HepG2 (cell line): ENCODE measurements around the gene ERBB4. TPM values are rescaled to one million over a fixed set of nuclear protein-coding genes. Genes with fewer than 3 reads are reported as not detected.

ENCODE experiments used
- ATAC-seq: fragments of 200-7000 bp; cut with Tn5 transposase; 3 replicates; pipeline ENCODE4 v1.9.1; 2020; ENCODE audit warnings: mild to moderate bottlenecking, moderate library complexity
- BruUV-seq: library from RNA; stranded (reverse); fragments of 400-500 nt; replicated peaks from 2 replicates; lab custom pipeline; 2021; lab: Mats Ljungman, UMichigan
- CTCF ChIA-PET: fragments of 300-600 bp; formaldehyde crosslinking; extraction: SDS; loops from one replicate; lab custom pipeline; 2021; ENCODE audit warnings: low total read pairs, inconsistent platforms, low intra/inter-chr PET ratio; lab: Yijun Ruan, JAX
- POLR2A ChIA-PET: fragments of 350-600 bp; sonication (Branson Sonifier 250); formaldehyde crosslinking; loops from one replicate; lab custom pipeline; 2020; ENCODE audit warnings: antibody characterized with exemption, inconsistent platforms; lab: Yijun Ruan, JAX
- DNase-seq: peaks from one replicate; pipeline ENCODE4 v3.0.0-alpha.2; 2015; ENCODE audit warnings: low spot score
- FAIRE-seq: peaks from 3 replicates; lab custom pipeline; 2011; peaks lifted over from hg19 to GRCh38; lab: Jason Lieb, UNC
- H2AFZ ChIP-seq: one replicate; pipeline ENCODE4 v1.6.1; 2011; ENCODE audit warnings: low read length, inconsistent platforms
- H3K27ac ChIP-seq: fragments of 300-600 bp; 3 replicates; pipeline ENCODE4 v1.8.0; 2011; ENCODE audit warnings: mixed run types, mild to moderate bottlenecking, mixed read lengths, low read length, inconsistent platforms; ENCODE audit not compliant: insufficient read depth; ENCODE audit errors: extremely low read length
- H3K27me3 ChIP-seq, 2 experiments: fragments of 200-600 bp in 1 of 2; 2 replicates in 1 of 2; 3 replicates in 1 of 2; pipeline versions ENCODE4 v1.6.0 to v1.8.0; 2011; ENCODE audit warnings: low read length in 2 of 2, mild to moderate bottlenecking in 2 of 2, moderate library complexity in 2 of 2, inconsistent platforms in 1 of 2; ENCODE audit not compliant: insufficient read depth in 2 of 2, control insufficient read depth in 1 of 2
- H3K36me3 ChIP-seq, 2 experiments: fragments of 200-600 bp in 1 of 2; replicated peaks in 1 of 2; 2 replicates in 1 of 2; 3 replicates in 1 of 2; pipeline versions ENCODE4 v1.5.1 to v1.8.0; 2011; ENCODE audit warnings: low read length in 2 of 2, inconsistent platforms in 1 of 2; ENCODE audit not compliant: insufficient read depth in 2 of 2, control insufficient read depth in 1 of 2
- H3K4me1 ChIP-seq: 2 replicates; pipeline ENCODE4 v1.5.1; 2012; ENCODE audit warnings: low read length, inconsistent platforms; ENCODE audit not compliant: insufficient read depth
- H3K4me2 ChIP-seq: 2 replicates; pipeline ENCODE4 v1.6.0; 2011; ENCODE audit warnings: low read depth, low read length, inconsistent platforms
- H3K4me3 ChIP-seq, 3 experiments: fragments of 200-600 bp in 1 of 3; sonication (generic), shearing (Covaris generic) in 1 of 3; replicated peaks in 1 of 3; 2 replicates each; pipeline ENCODE4 v1.5.1; 2011 to 2016; ENCODE audit warnings: low read length in 3 of 3, inconsistent platforms in 2 of 3, low read depth in 2 of 3, mild to moderate bottlenecking in 2 of 3, control low read depth in 1 of 3, mixed read lengths in 1 of 3; ENCODE audit not compliant: insufficient read depth in 1 of 3
- H3K79me2 ChIP-seq: one replicate; pipeline ENCODE4 v1.6.1; 2011; ENCODE audit warnings: low read length, inconsistent platforms; ENCODE audit not compliant: insufficient read depth
- H3K9ac ChIP-seq: 2 replicates; pipeline ENCODE4 v1.6.0; 2011; ENCODE audit warnings: mild to moderate bottlenecking, low read depth, low read length, inconsistent platforms; ENCODE audit not compliant: insufficient read depth
- H3K9me3 ChIP-seq: 2 replicates; pipeline ENCODE4 v1.5.1; 2012; ENCODE audit warnings: mild to moderate bottlenecking, low read length
- H4K20me1 ChIP-seq: 2 replicates; pipeline ENCODE4 v1.6.0; 2011; ENCODE audit warnings: inconsistent platforms, mild to moderate bottlenecking, low read length, moderate library complexity; ENCODE audit not compliant: insufficient read depth
- CHD4 ChIP-seq: fragments of 200-600 bp; sonication (generic); IDR thresholded peaks from 2 replicates; pipeline ENCODE4 v1.7.0; 2017; ENCODE audit warnings: mild to moderate bottlenecking, low read length, borderline replicate concordance
- KLF9 ChIP-seq: IDR thresholded peaks from 2 replicates; pipeline ENCODE4 v1.6.1; 2016; ENCODE audit warnings: low read depth
- SNAPC2 ChIP-seq: sonication (generic); formaldehyde crosslinking; IDR thresholded peaks from 2 replicates; pipeline ENCODE4 v1.8.1; 2022; ENCODE audit warnings: mild to moderate bottlenecking, missing genetic modification reagents
- ZFP82 ChIP-seq: sonication (generic); formaldehyde crosslinking; IDR thresholded peaks from 2 replicates; pipeline ENCODE4 v1.5.1; 2020; ENCODE audit warnings: mild to moderate bottlenecking, missing genetic modification reagents, borderline replicate concordance
- ZNF138 ChIP-seq: sonication (generic); formaldehyde crosslinking; IDR thresholded peaks from 2 replicates; pipeline ENCODE4 v1.5.0; 2020; ENCODE audit warnings: mild to moderate bottlenecking, low read depth, missing genetic modification reagents
- WGBS: methylation state at CpG from one replicate; pipeline ENCODE4 v1.1.6; 2017; ENCODE audit warnings: low lambda C conversion rate; 5-methylcytosine and 5-hydroxymethylcytosine counted together
- in situ Hi-C: cut with HindIII; loops from 2 replicates; pipeline ENCODE4 v1.10.0; 2017; ENCODE audit warnings: low pct_unique_long_range_greater_than_20kb; ENCODE audit not compliant: extremely low pct_ligation_motif_present
- intact Hi-C: fragments of 100-400 bp; cut with micrococcal nuclease; formaldehyde crosslinking; loops from one replicate; pipeline ENCODE4 v1.10.0; 2022; ENCODE audit not compliant: unreplicated experiment
- polyA plus RNA-seq, 8 experiments: library from polyadenylated mRNA; depleted of rRNA in 3 of 8; stranded (reverse) in 7 of 8; unstranded in 1 of 8; fragments of >200 nt; fragmentation: Illumina TruSeq in 4 of 8; extraction: Trizol in 4 of 8; gene quantifications; 2 replicates each; pipeline versions ENCODE4 v1.2.1 to v1.2.3, GENCODE V29; 2011 to 2016; ENCODE audit warnings: low read depth in 4 of 8, missing spikeins in 1 of 8, mixed read lengths in 1 of 8; ENCODE audit not compliant: insufficient read depth in 1 of 8
- total RNA-seq, 5 experiments: library from RNA; depleted of rRNA; stranded (reverse); fragments of >200 nt; fragmentation: Illumina TruSeq; extraction: Trizol; gene quantifications; 2 replicates each; pipeline ENCODE4 v1.2.3, GENCODE V29; 2016; ENCODE audit warnings: low read depth in 1 of 5
- TF ChIP-seq, protein P1 (sequence below): sonication (generic); formaldehyde crosslinking; IDR thresholded peaks from 2 replicates; pipeline ENCODE4 v1.9.0; 2021; ENCODE audit warnings: mild to moderate bottlenecking, missing genetic modification reagents
- TF ChIP-seq, protein P2 (sequence below): sonication (generic); formaldehyde crosslinking; IDR thresholded peaks from 2 replicates; pipeline ENCODE4 v1.8.0; 2022; ENCODE audit warnings: missing genetic modification reagents, mild to moderate bottlenecking, moderate library complexity, borderline replicate concordance
- TF ChIP-seq, protein P3 (sequence below): sonication (generic); formaldehyde crosslinking; IDR thresholded peaks from 2 replicates; pipeline ENCODE4 v1.4.0; 2020; ENCODE audit warnings: mild to moderate bottlenecking, low read depth, missing genetic modification reagents

Gene ERBB4
- total and polyA plus RNA-seq, 2 of the 13 experiments (the other 11 are each of a cell fraction or from before 2014, with no cell fraction given), result not detected

DNA sequence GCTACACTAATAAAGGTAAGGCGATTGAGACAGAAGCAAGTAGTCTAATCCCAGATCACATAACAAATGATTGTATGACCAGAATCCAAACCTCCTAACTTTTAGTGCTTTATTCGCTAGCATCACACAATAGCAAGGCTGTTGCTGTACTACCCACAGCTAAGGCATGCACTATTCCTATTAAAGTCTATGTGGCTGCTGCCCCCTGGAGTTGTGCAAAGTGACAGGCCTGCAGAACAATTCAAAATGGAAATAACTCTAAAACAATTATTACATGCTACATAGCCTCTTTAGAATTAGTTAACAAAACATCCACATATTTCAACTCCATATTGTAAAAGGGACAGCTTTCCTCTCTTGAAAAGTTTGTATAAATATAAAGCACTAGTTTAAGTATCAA, 6.0 kb downstream of the ERBB4 start:
- no peak for ATAC-seq
- Histone ChIP-seq H3K36me3 (no peaks in the 10 kb centered on the region), H3K4me1 (peaks cover 7% of the 10 kb centered on the region), H3K4me3 (no peak overlapping the region), H3K4me2 (no peak overlapping the region), H3K79me2 (no peaks in the 10 kb centered on the region), H3K9ac (no peak overlapping the region), H4K20me1 (no peaks in the 10 kb centered on the region), H3K27ac (no peak overlapping the region), H2AFZ (no peak overlapping the region), H3K27me3 (peaks cover 3 to 20% of the 10 kb centered on the region in 2 experiments; a peak in 4 of 5 replicates), H3K9me3 (no peaks in the 10 kb centered on the region)
- intact Hi-C loops, result no loop called here
- no peak for DNase-seq
- ChIA-PET CTCF (no interaction called here), POLR2A (no interaction called here)
- FAIRE-seq, result no peak
- BruUV-seq, result no TSS peak
- 9% methylated on average over 2 of the region's 2 CpGs for WGBS
- in situ Hi-C loops, result no loop called here
- no peak for TF ChIP-seq CHD4
- no peak for TF ChIP-seq ZNF138 (CRISPR knock-in tag)
- no peak for TF ChIP-seq SNAPC2 (CRISPR knock-in tag)
- TF ChIP-seq KLF9 (CRISPR knock-in tag), result no peak
- TF ChIP-seq, protein P1, sequence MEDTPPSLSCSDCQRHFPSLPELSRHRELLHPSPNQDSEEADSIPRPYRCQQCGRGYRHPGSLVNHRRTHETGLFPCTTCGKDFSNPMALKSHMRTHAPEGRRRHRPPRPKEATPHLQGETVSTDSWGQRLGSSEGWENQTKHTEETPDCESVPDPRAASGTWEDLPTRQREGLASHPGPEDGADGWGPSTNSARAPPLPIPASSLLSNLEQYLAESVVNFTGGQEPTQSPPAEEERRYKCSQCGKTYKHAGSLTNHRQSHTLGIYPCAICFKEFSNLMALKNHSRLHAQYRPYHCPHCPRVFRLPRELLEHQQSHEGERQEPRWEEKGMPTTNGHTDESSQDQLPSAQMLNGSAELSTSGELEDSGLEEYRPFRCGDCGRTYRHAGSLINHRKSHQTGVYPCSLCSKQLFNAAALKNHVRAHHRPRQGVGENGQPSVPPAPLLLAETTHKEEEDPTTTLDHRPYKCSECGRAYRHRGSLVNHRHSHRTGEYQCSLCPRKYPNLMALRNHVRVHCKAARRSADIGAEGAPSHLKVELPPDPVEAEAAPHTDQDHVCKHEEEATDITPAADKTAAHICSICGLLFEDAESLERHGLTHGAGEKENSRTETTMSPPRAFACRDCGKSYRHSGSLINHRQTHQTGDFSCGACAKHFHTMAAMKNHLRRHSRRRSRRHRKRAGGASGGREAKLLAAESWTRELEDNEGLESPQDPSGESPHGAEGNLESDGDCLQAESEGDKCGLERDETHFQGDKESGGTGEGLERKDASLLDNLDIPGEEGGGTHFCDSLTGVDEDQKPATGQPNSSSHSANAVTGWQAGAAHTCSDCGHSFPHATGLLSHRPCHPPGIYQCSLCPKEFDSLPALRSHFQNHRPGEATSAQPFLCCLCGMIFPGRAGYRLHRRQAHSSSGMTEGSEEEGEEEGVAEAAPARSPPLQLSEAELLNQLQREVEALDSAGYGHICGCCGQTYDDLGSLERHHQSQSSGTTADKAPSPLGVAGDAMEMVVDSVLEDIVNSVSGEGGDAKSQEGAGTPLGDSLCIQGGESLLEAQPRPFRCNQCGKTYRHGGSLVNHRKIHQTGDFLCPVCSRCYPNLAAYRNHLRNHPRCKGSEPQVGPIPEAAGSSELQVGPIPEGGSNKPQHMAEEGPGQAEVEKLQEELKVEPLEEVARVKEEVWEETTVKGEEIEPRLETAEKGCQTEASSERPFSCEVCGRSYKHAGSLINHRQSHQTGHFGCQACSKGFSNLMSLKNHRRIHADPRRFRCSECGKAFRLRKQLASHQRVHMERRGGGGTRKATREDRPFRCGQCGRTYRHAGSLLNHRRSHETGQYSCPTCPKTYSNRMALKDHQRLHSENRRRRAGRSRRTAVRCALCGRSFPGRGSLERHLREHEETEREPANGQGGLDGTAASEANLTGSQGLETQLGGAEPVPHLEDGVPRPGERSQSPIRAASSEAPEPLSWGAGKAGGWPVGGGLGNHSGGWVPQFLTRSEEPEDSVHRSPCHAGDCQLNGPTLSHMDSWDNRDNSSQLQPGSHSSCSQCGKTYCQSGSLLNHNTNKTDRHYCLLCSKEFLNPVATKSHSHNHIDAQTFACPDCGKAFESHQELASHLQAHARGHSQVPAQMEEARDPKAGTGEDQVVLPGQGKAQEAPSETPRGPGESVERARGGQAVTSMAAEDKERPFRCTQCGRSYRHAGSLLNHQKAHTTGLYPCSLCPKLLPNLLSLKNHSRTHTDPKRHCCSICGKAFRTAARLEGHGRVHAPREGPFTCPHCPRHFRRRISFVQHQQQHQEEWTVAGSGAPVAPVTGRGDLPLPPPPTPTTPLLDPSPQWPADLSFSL, result no peak
- no peak for TF ChIP-seq ZFP82 (CRISPR knock-in tag)
- TF ChIP-seq, protein P2, sequence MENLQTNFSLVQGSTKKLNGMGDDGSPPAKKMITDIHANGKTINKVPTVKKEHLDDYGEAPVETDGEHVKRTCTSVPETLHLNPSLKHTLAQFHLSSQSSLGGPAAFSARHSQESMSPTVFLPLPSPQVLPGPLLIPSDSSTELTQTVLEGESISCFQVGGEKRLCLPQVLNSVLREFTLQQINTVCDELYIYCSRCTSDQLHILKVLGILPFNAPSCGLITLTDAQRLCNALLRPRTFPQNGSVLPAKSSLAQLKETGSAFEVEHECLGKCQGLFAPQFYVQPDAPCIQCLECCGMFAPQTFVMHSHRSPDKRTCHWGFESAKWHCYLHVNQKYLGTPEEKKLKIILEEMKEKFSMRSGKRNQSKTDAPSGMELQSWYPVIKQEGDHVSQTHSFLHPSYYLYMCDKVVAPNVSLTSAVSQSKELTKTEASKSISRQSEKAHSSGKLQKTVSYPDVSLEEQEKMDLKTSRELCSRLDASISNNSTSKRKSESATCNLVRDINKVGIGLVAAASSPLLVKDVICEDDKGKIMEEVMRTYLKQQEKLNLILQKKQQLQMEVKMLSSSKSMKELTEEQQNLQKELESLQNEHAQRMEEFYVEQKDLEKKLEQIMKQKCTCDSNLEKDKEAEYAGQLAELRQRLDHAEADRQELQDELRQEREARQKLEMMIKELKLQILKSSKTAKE (CRISPR knock-in tag), result no peak
- TF ChIP-seq, protein P3, sequence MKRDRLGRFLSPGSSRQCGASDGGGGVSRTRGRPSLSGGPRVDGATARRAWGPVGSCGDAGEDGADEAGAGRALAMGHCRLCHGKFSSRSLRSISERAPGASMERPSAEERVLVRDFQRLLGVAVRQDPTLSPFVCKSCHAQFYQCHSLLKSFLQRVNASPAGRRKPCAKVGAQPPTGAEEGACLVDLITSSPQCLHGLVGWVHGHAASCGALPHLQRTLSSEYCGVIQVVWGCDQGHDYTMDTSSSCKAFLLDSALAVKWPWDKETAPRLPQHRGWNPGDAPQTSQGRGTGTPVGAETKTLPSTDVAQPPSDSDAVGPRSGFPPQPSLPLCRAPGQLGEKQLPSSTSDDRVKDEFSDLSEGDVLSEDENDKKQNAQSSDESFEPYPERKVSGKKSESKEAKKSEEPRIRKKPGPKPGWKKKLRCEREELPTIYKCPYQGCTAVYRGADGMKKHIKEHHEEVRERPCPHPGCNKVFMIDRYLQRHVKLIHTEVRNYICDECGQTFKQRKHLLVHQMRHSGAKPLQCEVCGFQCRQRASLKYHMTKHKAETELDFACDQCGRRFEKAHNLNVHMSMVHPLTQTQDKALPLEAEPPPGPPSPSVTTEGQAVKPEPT (CRISPR knock-in tag), result no peak
